ENCODE results near the gene TBX20.

TBX20 gene

DNA sequence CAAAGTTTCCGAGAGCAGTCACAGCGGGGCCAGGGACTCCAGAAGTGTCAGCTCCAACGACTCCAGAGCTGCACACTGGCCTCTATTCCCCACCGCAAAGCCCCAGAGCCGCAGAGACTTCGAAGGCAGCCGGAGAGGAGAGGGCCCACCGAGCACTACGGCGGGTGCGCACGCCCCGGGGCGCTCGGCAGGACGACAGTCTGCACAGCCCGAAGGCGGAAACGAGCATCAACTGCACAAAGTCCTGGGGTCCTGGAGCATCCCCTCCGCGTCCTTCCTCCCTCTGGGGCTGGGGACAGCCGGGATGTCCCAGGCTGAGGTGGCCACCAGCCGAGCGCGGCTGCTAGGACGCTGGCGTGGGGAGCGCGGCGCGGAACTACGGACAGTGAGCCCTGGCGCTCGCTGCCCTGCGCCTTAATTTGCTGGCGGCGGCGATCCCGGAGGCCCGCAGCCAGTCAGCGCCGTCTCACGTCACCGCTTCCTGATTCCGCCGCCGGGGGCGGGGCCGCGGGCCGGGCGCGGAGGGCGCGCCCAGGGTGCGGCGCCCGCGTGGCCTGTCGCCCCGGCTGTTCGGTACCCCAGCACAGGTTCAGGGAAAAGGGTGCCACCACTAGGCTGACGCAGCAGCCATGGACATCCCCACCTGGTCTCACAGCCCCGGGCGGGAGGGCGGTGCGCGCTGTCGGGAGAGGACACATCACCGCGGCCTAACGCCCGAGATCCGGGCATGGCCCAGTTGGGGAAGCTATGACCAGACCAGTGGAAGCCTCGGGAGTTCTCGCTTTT is at the start of gene TBX20:
TSS of gene TBX20 (minus strand) at position 391 of the 786 bp plus-strand sequence. CDS start 480 bp downstream, outside the sequence.
- CTCF ChIA-PET: no interaction called here
- peak within 1 kb of the TSS; percentile 61 for H3K27ac ChIP-seq (ENCODE audit: extremely low read depth, low read depth, low read length)
- POLR2A ChIA-PET: interaction anchor here (0.7 kb wide), 1 partner anchor 9 kb away, joined by 3 read pairs; no protein-coding TSS in a partner anchor
- TF ChIP-seq ZFP69B (tag by site-specific recombination; IDR thresholded peaks at IDR 0.05): peak; percentile 96
- TF ChIP-seq ATF2 (tag by site-specific recombination; IDR thresholded peaks at IDR 0.05; ENCODE audit: low read depth): no peak
- no peak for TF ChIP-seq SETDB1 (IDR thresholded peaks at IDR 0.05; ENCODE audit: insufficient read length, low read length)
- TF ChIP-seq ZFP37 (tag by site-specific recombination; IDR thresholded peaks at IDR 0.05): 0 out of 2 replicates have a peak, but pooled peaks have one; percentile 52
- TF ChIP-seq ZNF585B (tag by site-specific recombination; IDR thresholded peaks at IDR 0.05): no peak
- TF ChIP-seq, protein P1, sequence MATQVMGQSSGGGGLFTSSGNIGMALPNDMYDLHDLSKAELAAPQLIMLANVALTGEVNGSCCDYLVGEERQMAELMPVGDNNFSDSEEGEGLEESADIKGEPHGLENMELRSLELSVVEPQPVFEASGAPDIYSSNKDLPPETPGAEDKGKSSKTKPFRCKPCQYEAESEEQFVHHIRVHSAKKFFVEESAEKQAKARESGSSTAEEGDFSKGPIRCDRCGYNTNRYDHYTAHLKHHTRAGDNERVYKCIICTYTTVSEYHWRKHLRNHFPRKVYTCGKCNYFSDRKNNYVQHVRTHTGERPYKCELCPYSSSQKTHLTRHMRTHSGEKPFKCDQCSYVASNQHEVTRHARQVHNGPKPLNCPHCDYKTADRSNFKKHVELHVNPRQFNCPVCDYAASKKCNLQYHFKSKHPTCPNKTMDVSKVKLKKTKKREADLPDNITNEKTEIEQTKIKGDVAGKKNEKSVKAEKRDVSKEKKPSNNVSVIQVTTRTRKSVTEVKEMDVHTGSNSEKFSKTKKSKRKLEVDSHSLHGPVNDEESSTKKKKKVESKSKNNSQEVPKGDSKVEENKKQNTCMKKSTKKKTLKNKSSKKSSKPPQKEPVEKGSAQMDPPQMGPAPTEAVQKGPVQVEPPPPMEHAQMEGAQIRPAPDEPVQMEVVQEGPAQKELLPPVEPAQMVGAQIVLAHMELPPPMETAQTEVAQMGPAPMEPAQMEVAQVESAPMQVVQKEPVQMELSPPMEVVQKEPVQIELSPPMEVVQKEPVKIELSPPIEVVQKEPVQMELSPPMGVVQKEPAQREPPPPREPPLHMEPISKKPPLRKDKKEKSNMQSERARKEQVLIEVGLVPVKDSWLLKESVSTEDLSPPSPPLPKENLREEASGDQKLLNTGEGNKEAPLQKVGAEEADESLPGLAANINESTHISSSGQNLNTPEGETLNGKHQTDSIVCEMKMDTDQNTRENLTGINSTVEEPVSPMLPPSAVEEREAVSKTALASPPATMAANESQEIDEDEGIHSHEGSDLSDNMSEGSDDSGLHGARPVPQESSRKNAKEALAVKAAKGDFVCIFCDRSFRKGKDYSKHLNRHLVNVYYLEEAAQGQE (tag by site-specific recombination; IDR thresholded peaks at IDR 0.05): no peak
- TF ChIP-seq, protein P2, sequence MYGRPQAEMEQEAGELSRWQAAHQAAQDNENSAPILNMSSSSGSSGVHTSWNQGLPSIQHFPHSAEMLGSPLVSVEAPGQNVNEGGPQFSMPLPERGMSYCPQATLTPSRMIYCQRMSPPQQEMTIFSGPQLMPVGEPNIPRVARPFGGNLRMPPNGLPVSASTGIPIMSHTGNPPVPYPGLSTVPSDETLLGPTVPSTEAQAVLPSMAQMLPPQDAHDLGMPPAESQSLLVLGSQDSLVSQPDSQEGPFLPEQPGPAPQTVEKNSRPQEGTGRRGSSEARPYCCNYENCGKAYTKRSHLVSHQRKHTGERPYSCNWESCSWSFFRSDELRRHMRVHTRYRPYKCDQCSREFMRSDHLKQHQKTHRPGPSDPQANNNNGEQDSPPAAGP (tag by site-specific recombination; IDR thresholded peaks at IDR 0.05): 0 out of 2 replicates have a peak, but pooled peaks have one; percentile 24
- TF ChIP-seq SP7 (tag by site-specific recombination; IDR thresholded peaks at IDR 0.05): 0 out of 2 replicates have a peak, but pooled peaks have one; percentile 40
- TF ChIP-seq ZNF335 (tag by site-specific recombination; conservative IDR thresholded peaks at IDR 0.05): peak; percentile 89
- TF ChIP-seq ZNF274 (IDR thresholded peaks at IDR 0.05; ENCODE audit: low read length): no peak
- TF ChIP-seq ZNF274 (tag by site-specific recombination; IDR thresholded peaks at IDR 0.05; ENCODE audit: borderline replicate concordance): no peak
- TF ChIP-seq, protein P3, sequence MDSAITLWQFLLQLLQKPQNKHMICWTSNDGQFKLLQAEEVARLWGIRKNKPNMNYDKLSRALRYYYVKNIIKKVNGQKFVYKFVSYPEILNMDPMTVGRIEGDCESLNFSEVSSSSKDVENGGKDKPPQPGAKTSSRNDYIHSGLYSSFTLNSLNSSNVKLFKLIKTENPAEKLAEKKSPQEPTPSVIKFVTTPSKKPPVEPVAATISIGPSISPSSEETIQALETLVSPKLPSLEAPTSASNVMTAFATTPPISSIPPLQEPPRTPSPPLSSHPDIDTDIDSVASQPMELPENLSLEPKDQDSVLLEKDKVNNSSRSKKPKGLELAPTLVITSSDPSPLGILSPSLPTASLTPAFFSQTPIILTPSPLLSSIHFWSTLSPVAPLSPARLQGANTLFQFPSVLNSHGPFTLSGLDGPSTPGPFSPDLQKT (IDR thresholded peaks at IDR 0.05; ENCODE audit: borderline replicate concordance, low read depth, low read length): no peak
- TF ChIP-seq ZBTB17 (tag by site-specific recombination; IDR thresholded peaks at IDR 0.05): peak; percentile 48
- TF ChIP-seq, protein P4, sequence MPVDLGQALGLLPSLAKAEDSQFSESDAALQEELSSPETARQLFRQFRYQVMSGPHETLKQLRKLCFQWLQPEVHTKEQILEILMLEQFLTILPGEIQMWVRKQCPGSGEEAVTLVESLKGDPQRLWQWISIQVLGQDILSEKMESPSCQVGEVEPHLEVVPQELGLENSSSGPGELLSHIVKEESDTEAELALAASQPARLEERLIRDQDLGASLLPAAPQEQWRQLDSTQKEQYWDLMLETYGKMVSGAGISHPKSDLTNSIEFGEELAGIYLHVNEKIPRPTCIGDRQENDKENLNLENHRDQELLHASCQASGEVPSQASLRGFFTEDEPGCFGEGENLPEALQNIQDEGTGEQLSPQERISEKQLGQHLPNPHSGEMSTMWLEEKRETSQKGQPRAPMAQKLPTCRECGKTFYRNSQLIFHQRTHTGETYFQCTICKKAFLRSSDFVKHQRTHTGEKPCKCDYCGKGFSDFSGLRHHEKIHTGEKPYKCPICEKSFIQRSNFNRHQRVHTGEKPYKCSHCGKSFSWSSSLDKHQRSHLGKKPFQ (tag by site-specific recombination; IDR thresholded peaks at IDR 0.05): no peak
- TF ChIP-seq ZNF76 (tag by site-specific recombination; IDR thresholded peaks at IDR 0.05; ENCODE audit: borderline replicate concordance, low read depth): 0 out of 2 replicates have a peak, but pooled peaks have one; percentile 15
- peak; percentile 61 for TF ChIP-seq ZNF341 (tag by site-specific recombination; IDR thresholded peaks at IDR 0.05; ENCODE audit: low read depth)
- no peak for TF ChIP-seq ZNF670 (tag by site-specific recombination; IDR thresholded peaks at IDR 0.05; ENCODE audit: low read depth)
- TF ChIP-seq SP3 (tag by site-specific recombination; IDR thresholded peaks at IDR 0.05): 0 out of 2 replicates have a peak, but pooled peaks have one; percentile 17
- TF ChIP-seq ZBTB20 (tag by site-specific recombination; IDR thresholded peaks at IDR 0.05): peak; percentile 73
- TF ChIP-seq ZIC2 (tag by site-specific recombination; IDR thresholded peaks at IDR 0.05): peak; percentile 68
- TF ChIP-seq ZNF302 (tag by site-specific recombination; IDR thresholded peaks at IDR 0.05; ENCODE audit: low read depth): no peak
- peak; percentile 77 for TF ChIP-seq ZBTB48 (tag by site-specific recombination; IDR thresholded peaks at IDR 0.05)
- TF ChIP-seq, protein P5, sequence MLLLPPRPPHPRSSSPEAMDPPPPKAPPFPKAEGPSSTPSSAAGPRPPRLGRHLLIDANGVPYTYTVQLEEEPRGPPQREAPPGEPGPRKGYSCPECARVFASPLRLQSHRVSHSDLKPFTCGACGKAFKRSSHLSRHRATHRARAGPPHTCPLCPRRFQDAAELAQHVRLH (tag by site-specific recombination; IDR thresholded peaks at IDR 0.05): no peak
- TF ChIP-seq KLF16 (tag by site-specific recombination; IDR thresholded peaks at IDR 0.05): peak; percentile 60; the same call in 1 of the 2 replicates
- no peak for TF ChIP-seq ZNF10 (tag by site-specific recombination; IDR thresholded peaks at IDR 0.05)
- no peak for TF ChIP-seq ZNF747 (tag by site-specific recombination; IDR thresholded peaks at IDR 0.05)
- no peak for TF ChIP-seq BCL11B (tag by site-specific recombination; IDR thresholded peaks at IDR 0.05; ENCODE audit: low read depth)
- peak; percentile 18; the same call in 1 of the 2 replicates for TF ChIP-seq ZNF623 (tag by site-specific recombination; IDR thresholded peaks at IDR 0.05)
- TF ChIP-seq ZNF629 (tag by site-specific recombination; IDR thresholded peaks at IDR 0.05): no peak
- TF ChIP-seq ZNF416 (tag by site-specific recombination; IDR thresholded peaks at IDR 0.05): no peak

More for the DNA sequence above, at the start of gene TBX20:
- Histone ChIP-seq H3K4me1 (ENCODE audit: control insufficient read depth, insufficient read depth, low read length) (peaks cover 15% of the 10 kb centered on the region), H3K9me3 (ENCODE audit: control insufficient read depth, insufficient read depth, low read depth, low read length) (no peaks in the 10 kb centered on the region), H3K36me3 (ENCODE audit: control insufficient read depth in 2 of 2, insufficient read depth in 1 of 2, low read length in 2 of 2) (peaks cover 0 to 4% of the 10 kb centered on the region in 2 experiments; a peak in 1 of 3 replicates), H3K4me3 (ENCODE audit: low read depth, low read length) (peak within 1 kb of the TSS; percentile 89)

Measured in HEK293 (cell line).